ENCODE measurements around the gene RIN3. TPM values are rescaled to one million over a fixed set of nuclear protein-coding genes. Genes with fewer than 3 reads are reported as not detected.

RIN3 gene
- total and polyA plus RNA-seq, 8 donors, result 13.8 to 54.8 (median 18.0) TPM

DNA sequence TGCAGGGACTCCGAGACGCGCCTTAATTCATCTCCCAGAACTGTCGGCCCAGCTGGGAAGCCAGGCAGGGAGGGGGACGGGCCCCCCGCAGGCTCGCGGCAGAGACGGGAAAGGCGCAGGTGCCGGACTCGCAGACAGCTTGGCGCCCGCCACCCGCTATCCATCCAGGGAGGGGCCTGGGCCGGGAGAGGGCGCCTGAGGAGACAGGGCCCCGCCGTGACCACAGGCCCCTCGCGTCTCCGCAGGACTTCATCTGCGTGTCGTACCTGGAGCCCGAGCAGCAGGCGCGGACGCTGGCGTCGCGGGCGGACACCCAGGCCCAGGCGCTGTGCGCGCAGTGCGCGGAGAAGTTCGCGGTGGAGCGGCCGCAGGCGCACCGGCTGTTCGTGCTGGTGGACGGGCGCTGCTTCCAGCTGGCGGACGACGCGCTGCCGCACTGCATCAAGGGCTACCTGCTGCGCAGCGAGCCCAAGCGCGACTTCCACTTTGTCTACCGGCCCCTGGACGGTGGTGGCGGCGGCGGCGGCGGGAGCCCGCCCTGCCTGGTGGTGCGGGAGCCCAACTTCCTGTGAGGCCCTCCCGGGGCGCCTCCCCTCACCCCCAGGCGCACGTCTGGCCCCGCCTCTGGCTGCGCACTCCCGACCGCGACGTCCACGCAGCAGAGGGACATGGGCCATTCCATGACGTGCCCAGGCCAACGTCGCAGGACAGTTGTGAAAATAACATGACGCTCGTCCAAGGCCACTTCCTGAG is 174.3 kb downstream of the RIN3 start:
- H3K27me3 ChIP-seq, result no peaks in the 10 kb centered on the region
- ATAC-seq (peak; percentile 63), DNase-seq (peak in 1 of 4 donors; percentile 85)
- peaks cover 0 to 79% of the 10 kb centered on the region in 2 donors for H3K36me3 ChIP-seq
- H3K4me3 ChIP-seq, result peak overlapping the region; percentile 18 to 43
- peaks cover 9 to 12% of the 10 kb centered on the region in 2 donors for H3K4me1 ChIP-seq
- H3K27ac ChIP-seq, result no peak overlapping the region
- intact Hi-C loops (cut with DNase I), result loop anchor here in 1 of 2 donors (10.0 kb wide), 1 partner anchor 553 kb away; no protein-coding TSS in a partner anchor
- TF ChIP-seq, protein P1, sequence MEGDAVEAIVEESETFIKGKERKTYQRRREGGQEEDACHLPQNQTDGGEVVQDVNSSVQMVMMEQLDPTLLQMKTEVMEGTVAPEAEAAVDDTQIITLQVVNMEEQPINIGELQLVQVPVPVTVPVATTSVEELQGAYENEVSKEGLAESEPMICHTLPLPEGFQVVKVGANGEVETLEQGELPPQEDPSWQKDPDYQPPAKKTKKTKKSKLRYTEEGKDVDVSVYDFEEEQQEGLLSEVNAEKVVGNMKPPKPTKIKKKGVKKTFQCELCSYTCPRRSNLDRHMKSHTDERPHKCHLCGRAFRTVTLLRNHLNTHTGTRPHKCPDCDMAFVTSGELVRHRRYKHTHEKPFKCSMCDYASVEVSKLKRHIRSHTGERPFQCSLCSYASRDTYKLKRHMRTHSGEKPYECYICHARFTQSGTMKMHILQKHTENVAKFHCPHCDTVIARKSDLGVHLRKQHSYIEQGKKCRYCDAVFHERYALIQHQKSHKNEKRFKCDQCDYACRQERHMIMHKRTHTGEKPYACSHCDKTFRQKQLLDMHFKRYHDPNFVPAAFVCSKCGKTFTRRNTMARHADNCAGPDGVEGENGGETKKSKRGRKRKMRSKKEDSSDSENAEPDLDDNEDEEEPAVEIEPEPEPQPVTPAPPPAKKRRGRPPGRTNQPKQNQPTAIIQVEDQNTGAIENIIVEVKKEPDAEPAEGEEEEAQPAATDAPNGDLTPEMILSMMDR (IDR thresholded peaks at IDR 0.05), result no peak
- H3K9me3 ChIP-seq, result no peaks in the 10 kb centered on the region

DNA sequence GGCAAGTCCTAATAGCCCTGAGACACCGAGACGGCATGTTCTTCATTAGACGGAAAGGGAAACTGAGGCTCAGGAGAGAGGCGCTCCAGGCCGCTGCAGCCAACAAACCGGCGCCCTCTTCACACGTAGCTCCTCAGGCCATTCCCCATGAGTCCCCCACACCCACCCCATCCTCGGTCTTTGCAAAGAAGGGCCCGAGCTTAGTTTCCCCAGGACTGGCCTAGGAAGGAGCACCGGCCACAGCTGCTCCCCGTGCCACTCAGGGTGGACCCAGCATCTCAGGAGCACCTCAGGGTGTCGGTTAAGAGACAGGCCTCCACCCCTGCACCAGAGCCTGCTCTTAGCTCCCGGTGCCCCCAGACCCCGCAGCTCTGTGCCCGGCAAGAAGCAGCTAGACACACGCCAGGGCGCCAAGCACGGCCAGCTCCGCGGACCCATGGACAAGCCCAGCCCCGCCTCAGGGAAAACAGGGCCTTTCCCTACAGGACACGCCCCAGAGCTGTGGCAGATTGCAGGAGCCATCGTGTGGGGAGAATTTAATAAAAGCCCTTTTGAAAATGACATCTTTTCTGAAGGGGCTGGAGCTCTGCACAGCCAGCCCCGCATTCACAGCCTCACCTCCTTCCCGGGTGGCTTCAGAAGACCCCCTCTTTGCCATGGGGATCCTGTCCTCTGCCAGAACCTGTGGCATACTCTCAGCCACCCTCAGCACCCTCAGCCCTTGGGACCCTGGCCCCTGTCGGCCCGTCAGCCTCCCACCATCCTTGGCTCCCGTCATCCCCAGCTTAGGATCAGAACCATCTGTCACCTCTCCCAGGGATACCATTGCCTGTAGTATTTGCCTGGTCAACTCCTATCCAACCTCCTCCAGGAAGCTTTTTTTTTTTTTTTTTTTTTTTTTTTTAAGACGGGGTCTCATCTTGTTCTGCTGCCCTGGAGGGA is 175.1 kb downstream of the RIN3 start:
- ATAC-seq (no peak), DNase-seq (no peak)
- Histone ChIP-seq H3K36me3 (peaks cover 0 to 70% of the 10 kb centered on the region in 2 donors), H3K4me3 (peak overlapping the region in 1 of 2 donors; percentile 43), H3K27me3 (no peaks in the 10 kb centered on the region), H3K4me1 (peaks cover 16 to 19% of the 10 kb centered on the region in 2 donors), H3K27ac (no peak overlapping the region), H3K9me3 (no peaks in the 10 kb centered on the region)
- TF ChIP-seq, protein P1 (IDR thresholded peaks at IDR 0.05), result no peak
- intact Hi-C loops (cut with DNase I), result loop anchor here in 1 of 2 donors (10.0 kb wide), 1 partner anchor 554 kb away; no protein-coding TSS in a partner anchor

DNA sequence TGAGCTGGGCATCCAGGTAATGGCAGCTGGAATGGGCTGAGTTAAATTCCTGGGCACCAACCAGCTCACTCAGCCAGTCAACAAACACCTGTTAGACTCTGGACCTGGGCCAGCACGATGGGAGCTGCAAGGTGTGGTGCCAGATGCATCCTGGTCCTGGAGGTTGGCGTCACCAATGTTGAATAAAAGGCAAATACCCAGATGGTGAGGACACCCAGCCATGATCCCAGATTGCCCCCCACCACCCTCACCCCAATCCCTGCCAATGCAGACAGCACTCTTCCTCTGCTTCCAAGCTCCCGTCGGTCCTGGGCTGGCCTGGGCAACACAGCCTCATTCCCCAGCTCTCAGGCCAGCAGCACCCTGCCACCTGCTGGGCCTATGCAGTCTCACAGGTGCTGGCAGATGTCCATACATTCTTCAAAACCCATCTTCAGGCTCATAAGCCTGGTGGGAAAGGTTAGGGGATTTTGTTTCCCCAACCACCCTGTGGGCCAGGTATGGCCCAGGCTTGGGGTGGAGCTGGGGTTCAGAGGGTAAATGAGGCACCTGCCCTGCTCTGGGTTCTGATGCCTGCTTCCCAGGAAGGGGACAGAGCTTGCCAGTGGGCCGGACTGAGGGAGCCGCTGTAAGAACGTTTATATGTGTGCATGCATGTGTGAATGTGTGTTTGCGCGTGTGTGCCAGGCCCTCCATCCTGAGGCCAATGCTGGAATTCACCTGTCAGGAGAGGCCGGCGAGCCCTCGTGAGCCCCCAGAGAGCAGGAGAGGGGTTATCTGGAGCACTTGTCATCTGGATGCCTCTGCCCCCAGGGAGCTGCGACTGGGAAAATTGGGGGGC is 176.8 kb downstream of the RIN3 start:
- intact Hi-C loops (cut with DNase I), result no loop called here
- TF ChIP-seq, protein P1 (IDR thresholded peaks at IDR 0.05), result peak; percentile 25 to 29

DNA sequence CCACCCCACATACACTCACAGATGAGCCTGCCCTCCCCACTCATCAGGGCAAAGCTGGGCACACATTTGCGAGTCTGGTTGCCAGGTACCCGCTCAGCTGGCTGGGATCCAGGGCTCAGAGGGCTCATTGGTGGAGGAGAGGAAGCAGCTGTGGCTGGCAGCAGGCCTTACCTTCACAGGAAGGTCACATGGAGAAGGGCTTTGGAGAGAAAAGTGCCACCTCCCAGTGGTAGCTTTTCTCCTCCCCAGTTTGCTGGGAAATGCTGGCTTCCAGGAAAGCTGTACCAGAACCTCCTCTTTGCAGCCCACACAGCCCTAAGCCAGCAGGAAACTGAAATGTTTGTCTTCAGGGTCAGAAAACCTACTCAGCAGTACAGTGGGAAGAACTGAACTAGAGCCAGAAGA is 179.2 kb downstream of the RIN3 start:
- Histone ChIP-seq H3K36me3 (peaks cover 0 to 29% of the 10 kb centered on the region in 2 donors), H3K9me3 (no peaks in the 10 kb centered on the region), H3K4me3 (no peak overlapping the region), H3K27me3 (no peaks in the 10 kb centered on the region), H3K4me1 (peaks cover 16 to 24% of the 10 kb centered on the region in 2 donors), H3K27ac (peak overlapping the region; percentile 13 to 46)
- ATAC-seq (peak; percentile 49), DNase-seq (peak in 3 of 4 donors; percentile 67 to 85 (median 81))
- TF ChIP-seq, protein P1 (IDR thresholded peaks at IDR 0.05), result no peak
- intact Hi-C loops (cut with DNase I), result no loop called here

More for the DNA sequence above, 176.8 kb downstream of the RIN3 start:
- Histone ChIP-seq H3K27me3 (no peaks in the 10 kb centered on the region), H3K9me3 (no peaks in the 10 kb centered on the region), H3K4me1 (peaks cover 16 to 19% of the 10 kb centered on the region in 2 donors), H3K36me3 (peaks cover 0 to 54% of the 10 kb centered on the region in 2 donors), H3K27ac (no peak overlapping the region), H3K4me3 (no peak overlapping the region)
- DNase-seq (no peak), ATAC-seq (peak; percentile 15)
